IMR-90 (cell line): Measurements from ENCODE around the gene UNC5A. TPM values are rescaled to one million over a fixed set of nuclear protein-coding genes. Genes with fewer than 3 reads are reported as not detected.

Experiments used
- ATAC-seq: fragments of 200-7000 bp; cut with Tn5 transposase; 2 replicates; pipeline ENCODE4 v1.9.1; 2020; ENCODE audit warnings: low read depth, mild to moderate bottlenecking, moderate library complexity
- BruUV-seq: library from RNA; stranded (reverse); fragments of 400-500 nt; replicated peaks from 2 replicates; lab custom pipeline; 2021; lab: Mats Ljungman, UMichigan
- CTCF ChIA-PET: fragments of 300-600 bp; formaldehyde crosslinking; extraction: SDS; loops from one replicate; lab custom pipeline; 2021; ENCODE audit warnings: antibody characterized with exemption; lab: Yijun Ruan, JAX
- POLR2A ChIA-PET: fragments of 300-600 bp; sonication (Branson Sonifier 250); formaldehyde crosslinking; loops from one replicate; lab custom pipeline; 2022; ENCODE audit warnings: antibody characterized with exemption; ENCODE audit not compliant: unreplicated experiment; lab: Charles Lee
- DNase-seq: peaks from one replicate; pipeline ENCODE4 v3.0.0; 2013
- H2AFZ ChIP-seq: replicated peaks from 2 replicates; pipeline ENCODE3; 2013; ENCODE audit warnings: low read length, mild to moderate bottlenecking; ENCODE audit not compliant: poor library complexity
- H2AK5ac ChIP-seq: 2 replicates; pipeline ENCODE4 v1.6.1; 2013; ENCODE audit warnings: low read depth, low read length, inconsistent platforms
- H2AK9ac ChIP-seq: replicated peaks from 2 replicates; pipeline ENCODE3; 2013; ENCODE audit warnings: mild to moderate bottlenecking, low read depth, low read length, moderate library complexity; ENCODE audit not compliant: poor library complexity
- H2BK120ac ChIP-seq: 2 replicates; pipeline ENCODE4 v1.6.1; 2013; ENCODE audit warnings: low read depth, low read length, inconsistent platforms
- H2BK15ac ChIP-seq: 3 replicates; pipeline ENCODE4 v1.6.1; 2013; ENCODE audit warnings: low read depth, low read length, inconsistent platforms
- H2BK20ac ChIP-seq: 2 replicates; pipeline ENCODE4 v1.6.1; 2013; ENCODE audit warnings: low read depth, mild to moderate bottlenecking, inconsistent platforms, low read length, moderate library complexity
- H2BK5ac ChIP-seq: 2 replicates; pipeline ENCODE4 v1.6.1; 2013; ENCODE audit warnings: mild to moderate bottlenecking, low read depth, low read length, inconsistent platforms; ENCODE audit not compliant: poor library complexity, severe bottlenecking
- H3K14ac ChIP-seq: replicated peaks from 2 replicates; pipeline ENCODE4 v1.6.1; 2013; ENCODE audit warnings: low read depth, low read length, inconsistent platforms
- H3K18ac ChIP-seq: 2 replicates; pipeline ENCODE4 v1.6.1; 2013; ENCODE audit warnings: low read depth, low read length, control low read depth
- H3K23ac ChIP-seq: 2 replicates; pipeline ENCODE4 v1.6.1; 2013; ENCODE audit warnings: low read depth, low read length, inconsistent platforms
- H3K27ac ChIP-seq: 2 replicates; pipeline ENCODE4 v1.5.1; 2013; ENCODE audit warnings: mild to moderate bottlenecking, control low read depth, low read length; ENCODE audit not compliant: insufficient read depth
- H3K27me3 ChIP-seq: 2 replicates; pipeline ENCODE4 v1.6.1; 2013; ENCODE audit warnings: low read length; ENCODE audit not compliant: control insufficient read depth, insufficient read depth
- H3K36me3 ChIP-seq: 2 replicates; pipeline ENCODE4 v1.6.1; 2013; ENCODE audit warnings: low read length, mixed read lengths; ENCODE audit not compliant: control insufficient read depth, insufficient read depth
- H3K4ac ChIP-seq: 2 replicates; pipeline ENCODE4 v1.6.1; 2013; ENCODE audit warnings: low read depth, low read length, inconsistent platforms
- H3K4me1 ChIP-seq: 2 replicates; pipeline ENCODE4 v1.6.1; 2013; ENCODE audit warnings: low read length, mixed read lengths; ENCODE audit not compliant: control insufficient read depth, insufficient read depth
- H3K4me2 ChIP-seq: 2 replicates; pipeline ENCODE4 v1.6.1; 2013; ENCODE audit warnings: low read depth, mild to moderate bottlenecking, control low read depth, low read length, moderate library complexity
- H3K4me3 ChIP-seq: 2 replicates; pipeline ENCODE4 v1.5.1; 2013; ENCODE audit warnings: low read depth, mild to moderate bottlenecking, control low read depth, low read length, moderate library complexity; ENCODE audit not compliant: insufficient read depth
- H3K56ac ChIP-seq: 2 replicates; pipeline ENCODE4 v1.6.1; 2013; ENCODE audit warnings: low read length, inconsistent platforms; ENCODE audit not compliant: insufficient read depth; ENCODE audit errors: extremely low read depth
- H3K79me1 ChIP-seq, 2 experiments: 2 replicates each; pipeline ENCODE4 v1.6.1; 2013; ENCODE audit warnings: low read length in 2 of 2, inconsistent platforms in 1 of 2, low read depth in 1 of 2
- H3K9ac ChIP-seq: 2 replicates; pipeline ENCODE4 v1.6.1; 2013; ENCODE audit warnings: low read depth, low read length, control low read depth
- H3K9me1 ChIP-seq: 2 replicates; pipeline ENCODE4 v1.6.1; 2013; ENCODE audit warnings: low read length, inconsistent platforms; ENCODE audit not compliant: insufficient read depth
- H3K9me3 ChIP-seq: 2 replicates; pipeline ENCODE4 v1.6.1; 2013; ENCODE audit warnings: low read length; ENCODE audit not compliant: control insufficient read depth, insufficient read depth
- H4K20me1 ChIP-seq: 2 replicates; pipeline ENCODE4 v1.6.1; 2013; ENCODE audit warnings: low read length, inconsistent platforms; ENCODE audit not compliant: insufficient read depth
- H4K5ac ChIP-seq: 2 replicates; pipeline ENCODE4 v1.6.1; 2013; ENCODE audit warnings: mild to moderate bottlenecking, low read depth, low read length, control low read depth
- H4K8ac ChIP-seq, 2 experiments: 2 replicates each; pipeline ENCODE4 v1.6.1; 2013; ENCODE audit warnings: low read depth in 2 of 2, low read length in 2 of 2, control low read depth in 1 of 2, inconsistent platforms in 1 of 2
- H4K91ac ChIP-seq: 2 replicates; pipeline ENCODE4 v1.6.1; 2013; ENCODE audit warnings: low read depth, low read length, inconsistent platforms; ENCODE audit not compliant: insufficient read depth
- BHLHE40 ChIP-seq: fragments of 150-350 bp; IDR thresholded peaks from 2 replicates; pipeline ENCODE4 v1.6.1; 2016; ENCODE audit warnings: mild to moderate bottlenecking, low read depth, low read length
- CEBPB ChIP-seq: IDR thresholded peaks from 2 replicates; pipeline ENCODE4 v1.6.1; 2012; ENCODE audit warnings: low read depth, low read length, improper control_type of control experiment
- CHD1 ChIP-seq: IDR thresholded peaks from 2 replicates; pipeline ENCODE4 v1.6.1; 2012; ENCODE audit warnings: low read depth, low read length, improper control_type of control experiment
- FOS ChIP-seq: fragments of 150-350 bp; IDR thresholded peaks from 2 replicates; pipeline ENCODE4 v1.6.1; 2016; ENCODE audit warnings: low read depth, low read length
- MAZ ChIP-seq: IDR thresholded peaks from 2 replicates; pipeline ENCODE4 v1.6.1; 2012; ENCODE audit warnings: low read depth, mild to moderate bottlenecking, low read length, improper control_type of control experiment, moderate library complexity, borderline replicate concordance
- POLR2A ChIP-seq: IDR thresholded peaks from 2 replicates; pipeline ENCODE4 v1.6.1; 2012; ENCODE audit warnings: mild to moderate bottlenecking, low read depth, low read length
- RCOR1 ChIP-seq: IDR thresholded peaks from 2 replicates; pipeline ENCODE4 v1.6.1; 2012; ENCODE audit warnings: mild to moderate bottlenecking, low read length, improper control_type of control experiment; ENCODE audit not compliant: insufficient replicate concordance
- RFX5 ChIP-seq: IDR thresholded peaks from 2 replicates; pipeline ENCODE4 v1.8.0; 2012; ENCODE audit warnings: low read depth, mild to moderate bottlenecking, low read length, moderate library complexity
- SMC3 ChIP-seq: fragments of 150-350 bp; IDR thresholded peaks from 2 replicates; pipeline ENCODE4 v1.6.1; 2016; ENCODE audit warnings: low read depth, mild to moderate bottlenecking, antibody characterized with exemption, low read length, moderate library complexity
- WGBS, 2 experiments: methylation state at CpG; one replicate each; pipeline versions ENCODE4 v1.1.5 to v1.1.7; 2013; ENCODE audit warnings: missing lambda C conversion rate in 2 of 2; ENCODE audit not compliant: insufficient read length in 1 of 2; ENCODE audit errors: extremely low coverage in 2 of 2; 5-methylcytosine and 5-hydroxymethylcytosine counted together
- dilution Hi-C: fragments of 300-500 bp; cut with HindIII; formaldehyde crosslinking; loops from one replicate; pipeline ENCODE4 v1.14.3; 2018; ENCODE audit warnings: low sequenced_read_pairs; ENCODE audit not compliant: unreplicated experiment
- in situ Hi-C: fragments of 300-500 bp; cut with MboI; formaldehyde crosslinking; loops from 3 replicates; pipeline ENCODE4 v1.14.3; 2019; ENCODE audit warnings: low sequenced_read_pairs, inconsistent platforms, mixed read lengths
- intact Hi-C: fragments of 100-400 bp; cut with micrococcal nuclease; formaldehyde crosslinking; loops from 2 replicates; pipeline ENCODE4 v1.10.0; 2022
- polyA plus RNA-seq, 3 experiments: library from polyadenylated mRNA; depleted of rRNA; stranded (reverse); fragments of >200 nt; gene quantifications; 2 replicates each; pipeline ENCODE4 v1.2.3, GENCODE V29; 2012; ENCODE audit warnings: low replicate concordance in 1 of 3
- total RNA-seq: library from RNA; depleted of rRNA; stranded (reverse); fragments of >200 nt; gene quantifications from 2 replicates; pipeline ENCODE4 v1.2.3, GENCODE V29; 2012
- TF ChIP-seq, protein P1 (sequence below): conservative IDR thresholded peaks from 2 replicates; pipeline ENCODE4 v1.5.1; 2012; ENCODE audit warnings: mild to moderate bottlenecking, low read depth, low read length, improper control_type of control experiment

UNC5A gene
- total and polyA plus RNA-seq, 2 of the 4 experiments (the other 2 are of a cell fraction): not detected

- TF ChIP-seq RFX5 (no peak), POLR2A (no peak), CHD1 (no peak), CEBPB (no peak), FOS (no peak), BHLHE40 (no peak), RCOR1 (no peak), MAZ (no peak), SMC3 (no peak)
- TF ChIP-seq, protein P1, sequence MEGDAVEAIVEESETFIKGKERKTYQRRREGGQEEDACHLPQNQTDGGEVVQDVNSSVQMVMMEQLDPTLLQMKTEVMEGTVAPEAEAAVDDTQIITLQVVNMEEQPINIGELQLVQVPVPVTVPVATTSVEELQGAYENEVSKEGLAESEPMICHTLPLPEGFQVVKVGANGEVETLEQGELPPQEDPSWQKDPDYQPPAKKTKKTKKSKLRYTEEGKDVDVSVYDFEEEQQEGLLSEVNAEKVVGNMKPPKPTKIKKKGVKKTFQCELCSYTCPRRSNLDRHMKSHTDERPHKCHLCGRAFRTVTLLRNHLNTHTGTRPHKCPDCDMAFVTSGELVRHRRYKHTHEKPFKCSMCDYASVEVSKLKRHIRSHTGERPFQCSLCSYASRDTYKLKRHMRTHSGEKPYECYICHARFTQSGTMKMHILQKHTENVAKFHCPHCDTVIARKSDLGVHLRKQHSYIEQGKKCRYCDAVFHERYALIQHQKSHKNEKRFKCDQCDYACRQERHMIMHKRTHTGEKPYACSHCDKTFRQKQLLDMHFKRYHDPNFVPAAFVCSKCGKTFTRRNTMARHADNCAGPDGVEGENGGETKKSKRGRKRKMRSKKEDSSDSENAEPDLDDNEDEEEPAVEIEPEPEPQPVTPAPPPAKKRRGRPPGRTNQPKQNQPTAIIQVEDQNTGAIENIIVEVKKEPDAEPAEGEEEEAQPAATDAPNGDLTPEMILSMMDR: no peak
- in situ Hi-C loops: no loop called here
- Histone ChIP-seq H3K23ac (no peak overlapping the region), H2BK15ac (no peak overlapping the region), H3K4me2 (no peak overlapping the region), H2AK5ac (no peak overlapping the region), H3K56ac (no peak overlapping the region), H4K8ac (no peak overlapping the region), H3K27me3 (peaks cover 35% of the 10 kb centered on the region), H2BK120ac (no peak overlapping the region), H3K27ac (no peak overlapping the region), H2BK5ac (no peak overlapping the region), H3K18ac (no peak overlapping the region), H4K91ac (no peak overlapping the region), H3K9me1 (no peaks in the 10 kb centered on the region), H3K4me3 (no peak overlapping the region), H4K5ac (no peak overlapping the region), H3K4me1 (no peaks in the 10 kb centered on the region), H3K4ac (no peak overlapping the region), H3K9ac (no peak overlapping the region), H2AK9ac (no peak overlapping the region), H2AFZ (no peak overlapping the region), H3K9me3 (no peaks in the 10 kb centered on the region), H3K14ac (no peak overlapping the region), H4K20me1 (no peaks in the 10 kb centered on the region), H3K36me3 (no peaks in the 10 kb centered on the region), H2BK20ac (no peak overlapping the region), H3K79me1 (no peaks in the 10 kb centered on the region)
- 100% methylated on average over 2 of the region's 4 CpGs; no CpG with 5 or more reads in 1 of the 2 experiments for WGBS, 2 experiments
- no peak for ATAC-seq
- intact Hi-C loops: no loop called here
- POLR2A ChIA-PET: no interaction called here
- BruUV-seq: no TSS peak
- DNase-seq: no peak
- dilution Hi-C loops: no loop called here
- CTCF ChIA-PET: no interaction called here
These were observed 74.2 kb downstream of the UNC5A start for GRCh38 chr5:176884571-176884890.
